C1 segment of cervical spinal cord (tissue), 14 donors: Measurements from ENCODE around the gene EDEM1.
A peak's percentile ranks its signal among the peaks of the same experiment; 100 is the strongest.
"Not testable (repeated sequence)": the region's sequence is repeated elsewhere in the genome, so short reads cannot be mapped to it uniquely, and the experiment has no call there.

Experiments used
- DNase-seq, 14 donors: peaks; one replicate each; lab custom pipeline; 2025; lab: John Stamatoyannopoulos, UW

The EDEM1 gene

GRCh38 chr3:5231487-5231886 lies 44.0 kb downstream of the EDEM1 start:
- peak in 1 of 14 donors; percentile 5 for DNase-seq

- DNase-seq: no peak
Observed at GRCh38 chr3:5232570-5232969, 45.1 kb downstream of the EDEM1 start.

DNA sequence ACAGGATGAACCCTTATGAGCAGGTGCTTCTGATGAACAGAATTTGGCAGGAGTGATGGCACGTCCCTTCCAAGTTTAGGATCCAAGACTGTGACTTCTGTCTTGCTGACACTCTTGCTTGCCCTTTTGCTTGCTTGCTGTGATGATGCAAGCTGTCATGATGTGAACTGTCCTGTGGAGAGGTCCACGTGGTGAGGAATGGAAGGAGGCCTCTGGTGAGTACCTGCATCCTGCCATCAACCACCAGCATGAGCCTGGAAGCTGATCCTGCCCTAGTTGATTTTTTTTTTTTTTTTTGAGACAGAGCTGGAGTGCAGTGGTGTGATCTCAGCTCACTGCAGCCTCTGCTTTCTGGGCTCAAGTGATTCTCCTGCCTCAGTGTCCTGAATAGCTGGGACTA lies 45.5 kb downstream of the EDEM1 start:
- no peak for DNase-seq

DNA sequence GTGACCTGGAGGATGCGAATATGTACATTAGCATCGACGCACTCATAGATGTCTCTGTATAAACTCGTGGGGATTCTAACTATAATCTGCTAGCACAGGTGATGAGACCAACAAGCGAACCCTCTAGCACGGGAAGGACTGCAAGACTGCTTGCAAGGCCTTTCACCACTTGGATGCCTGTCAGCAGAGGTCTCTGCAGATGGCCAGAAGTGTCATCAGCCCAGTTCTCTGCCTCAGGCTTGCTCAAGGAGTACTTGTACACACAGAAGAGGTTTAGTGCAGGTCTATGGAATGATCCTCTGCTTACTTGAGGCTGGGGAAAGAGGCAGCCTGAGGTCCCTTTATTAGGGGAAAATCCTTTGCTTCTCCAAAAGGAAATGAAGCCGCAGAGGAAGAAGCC lies 48.1 kb downstream of the EDEM1 start:
- DNase-seq: no peak

- no peak for DNase-seq
Observed at GRCh38 chr3:5238545-5238944, 51.0 kb downstream of the EDEM1 start.

GRCh38 chr3:5239602-5240001 lies 52.1 kb downstream of the EDEM1 start:
- DNase-seq: no peak

GRCh38 chr3:5240740-5241139 lies 53.2 kb downstream of the EDEM1 start:
- no peak for DNase-seq

GRCh38 chr3:5242785-5243184 lies 55.3 kb downstream of the EDEM1 start:
- not testable (repeated sequence) for DNase-seq

DNA sequence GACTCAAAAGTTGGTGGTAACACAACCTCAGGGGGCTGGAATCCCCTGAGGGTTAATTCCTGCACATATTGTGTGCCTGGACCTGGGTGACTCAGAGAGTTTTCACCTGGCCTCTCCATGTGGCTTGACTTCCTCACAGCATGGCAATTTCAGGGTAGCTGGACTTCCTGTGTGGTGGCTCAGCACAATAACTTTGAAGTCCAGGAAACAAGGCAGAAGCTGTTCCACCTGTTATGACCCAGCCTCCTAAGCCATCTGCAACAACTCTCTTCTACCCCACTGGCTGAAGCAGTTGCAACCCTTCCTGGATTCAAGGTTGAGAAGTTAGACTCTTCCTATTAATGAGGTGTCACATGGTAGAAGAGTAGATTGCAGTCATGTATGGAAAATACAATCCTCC lies 58.4 kb downstream of the EDEM1 start:
- DNase-seq: no peak

DNA sequence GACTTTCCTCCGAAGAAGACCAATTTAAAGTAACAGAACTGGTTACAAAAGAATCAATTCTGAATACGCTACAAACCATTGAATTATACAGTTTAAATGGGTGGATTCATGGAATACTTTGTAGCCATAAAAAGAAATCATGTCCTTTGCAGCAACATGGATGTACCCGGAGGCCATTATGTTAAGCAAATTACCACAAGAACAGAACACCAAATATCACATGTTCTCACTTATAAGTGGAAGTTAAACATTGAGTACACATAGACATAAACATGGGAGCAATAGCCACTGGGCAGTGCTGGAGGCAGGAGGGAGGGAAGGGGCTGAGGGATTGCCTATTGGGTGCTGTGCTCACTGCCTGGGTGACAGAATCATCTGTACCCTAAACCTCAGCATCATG lies 61.3 kb downstream of the EDEM1 start:
- DNase-seq: no peak

GRCh38 chr3:5250467-5251195 lies 63.1 kb downstream of the EDEM1 start:
- DNase-seq: no peak

GRCh38 chr3:5251196-5251583 lies 63.7 kb downstream of the EDEM1 start:
- DNase-seq: no peak

GRCh38 chr3:5252131-5252530 lies 64.6 kb downstream of the EDEM1 start:
- DNase-seq: no peak

- DNase-seq: no peak
Observed at GRCh38 chr3:5254281-5255048, 67.0 kb downstream of the EDEM1 start.

GRCh38 chr3:5255404-5256344 lies 68.2 kb downstream of the EDEM1 start:
- no peak for DNase-seq

GRCh38 chr3:5258526-5258925 lies 71.0 kb downstream of the EDEM1 start:
- DNase-seq: no peak

- no peak for DNase-seq
Observed at GRCh38 chr3:5260992-5261501, 73.5 kb downstream of the EDEM1 start.

DNA sequence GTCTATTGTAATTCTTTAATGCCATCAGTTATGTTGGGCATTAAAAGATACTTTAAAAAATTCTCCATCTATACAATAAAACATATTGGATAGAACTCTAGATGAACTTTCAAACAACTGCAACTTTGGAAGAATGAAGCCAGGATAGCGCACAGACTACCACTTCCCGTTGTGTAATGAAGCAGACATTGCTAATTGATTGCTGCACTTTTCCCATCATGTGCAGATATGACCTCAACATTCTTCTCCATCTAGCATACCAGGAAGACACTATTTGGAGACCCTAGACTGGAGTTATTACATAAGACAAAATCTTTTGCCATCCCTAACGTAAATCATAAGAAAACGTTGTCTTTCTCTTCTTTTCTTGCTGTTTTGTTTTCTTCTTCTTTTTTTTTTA lies 75.0 kb downstream of the EDEM1 start:
- no peak for DNase-seq

GRCh38 chr3:5264093-5264600 lies 76.6 kb downstream of the EDEM1 start:
- no peak for DNase-seq

DNA sequence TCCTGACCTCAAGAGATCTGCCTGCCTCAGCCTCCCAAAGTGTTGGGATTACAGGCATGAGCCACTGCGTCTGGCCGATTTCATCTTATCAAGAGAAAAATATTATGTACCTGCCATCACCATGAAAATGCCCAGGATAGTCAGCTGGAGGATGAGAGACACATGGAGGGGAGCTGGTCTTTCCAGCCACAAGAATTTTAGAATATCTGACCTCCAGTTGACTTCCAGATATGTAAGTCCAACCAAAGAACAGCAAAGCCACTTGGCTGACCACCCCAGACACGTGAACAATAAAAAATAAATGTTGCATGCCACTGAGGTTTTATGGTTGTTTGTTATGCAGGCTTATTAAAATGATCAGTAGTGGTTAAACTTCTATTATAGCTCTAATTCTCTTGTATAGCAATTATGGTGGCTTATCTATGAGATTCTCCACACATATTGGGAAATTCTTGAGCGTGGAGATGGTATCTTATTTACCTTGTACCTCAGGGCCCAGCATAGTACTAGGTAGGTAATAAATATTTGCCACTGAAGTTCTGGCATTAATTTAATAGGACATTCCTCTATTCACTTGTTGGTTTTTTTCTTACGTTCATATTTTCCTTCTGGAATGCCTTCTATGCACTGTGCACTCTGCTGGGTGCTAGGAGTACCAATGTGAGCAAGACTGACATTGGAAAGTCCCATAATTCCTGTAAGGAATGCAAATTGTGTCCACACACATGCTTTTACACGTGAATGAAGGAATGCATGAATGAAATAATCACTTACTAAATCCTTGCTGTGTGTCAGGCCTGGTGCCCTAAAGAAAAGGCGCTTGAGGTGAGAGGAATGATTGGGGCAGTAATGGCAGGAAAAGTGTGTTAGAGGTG lies 77.6 kb downstream of the EDEM1 start:
- DNase-seq: no peak

DNA sequence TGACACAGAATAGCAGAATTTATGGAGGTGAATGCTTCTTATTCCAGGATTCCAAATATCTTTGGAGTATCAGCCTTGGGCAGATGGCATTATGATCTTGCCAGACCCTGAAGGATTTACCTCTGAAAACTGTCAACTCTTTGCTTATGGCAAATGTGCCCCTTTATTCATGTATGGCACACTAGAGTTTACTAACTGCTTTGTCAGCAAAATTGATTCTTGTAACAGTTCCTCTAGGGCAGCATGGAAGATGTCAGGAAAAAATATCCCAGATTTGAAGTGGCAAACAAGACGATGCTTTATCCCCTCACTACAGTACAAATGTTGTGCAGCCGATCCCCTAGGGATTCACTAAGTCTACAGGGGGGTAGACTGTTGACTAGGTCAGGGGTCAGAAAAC lies 79.7 kb downstream of the EDEM1 start:
- DNase-seq: no peak
